ENCODE results near the gene LY6G6C.

DNA sequence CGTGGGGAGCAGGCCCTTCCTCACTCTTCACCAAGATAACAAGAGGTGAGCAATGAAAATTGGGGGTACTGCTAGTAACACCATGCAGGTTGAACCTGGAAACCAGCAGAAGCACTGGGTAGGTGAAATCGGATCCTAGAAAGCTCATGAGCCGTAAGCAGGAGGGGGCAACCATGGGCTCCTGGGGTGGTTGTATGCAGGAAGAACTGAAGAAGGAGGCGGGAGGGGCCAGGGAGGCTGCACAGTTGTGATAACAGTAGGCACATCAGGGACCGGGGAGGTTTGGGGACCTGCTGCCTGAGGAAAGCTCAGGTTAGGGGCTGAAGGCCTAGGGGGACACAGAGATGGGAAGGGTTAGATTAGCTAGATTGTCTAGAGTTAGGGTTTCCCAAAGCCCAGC lies 35.1 kb downstream of the LY6G6C start:
- TF ChIP-seq, protein P1, sequence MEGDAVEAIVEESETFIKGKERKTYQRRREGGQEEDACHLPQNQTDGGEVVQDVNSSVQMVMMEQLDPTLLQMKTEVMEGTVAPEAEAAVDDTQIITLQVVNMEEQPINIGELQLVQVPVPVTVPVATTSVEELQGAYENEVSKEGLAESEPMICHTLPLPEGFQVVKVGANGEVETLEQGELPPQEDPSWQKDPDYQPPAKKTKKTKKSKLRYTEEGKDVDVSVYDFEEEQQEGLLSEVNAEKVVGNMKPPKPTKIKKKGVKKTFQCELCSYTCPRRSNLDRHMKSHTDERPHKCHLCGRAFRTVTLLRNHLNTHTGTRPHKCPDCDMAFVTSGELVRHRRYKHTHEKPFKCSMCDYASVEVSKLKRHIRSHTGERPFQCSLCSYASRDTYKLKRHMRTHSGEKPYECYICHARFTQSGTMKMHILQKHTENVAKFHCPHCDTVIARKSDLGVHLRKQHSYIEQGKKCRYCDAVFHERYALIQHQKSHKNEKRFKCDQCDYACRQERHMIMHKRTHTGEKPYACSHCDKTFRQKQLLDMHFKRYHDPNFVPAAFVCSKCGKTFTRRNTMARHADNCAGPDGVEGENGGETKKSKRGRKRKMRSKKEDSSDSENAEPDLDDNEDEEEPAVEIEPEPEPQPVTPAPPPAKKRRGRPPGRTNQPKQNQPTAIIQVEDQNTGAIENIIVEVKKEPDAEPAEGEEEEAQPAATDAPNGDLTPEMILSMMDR (conservative IDR thresholded peaks at IDR 0.05; ENCODE audit: low read depth, low read length): no peak
- no peak for TF ChIP-seq EZH2phosphoT487 (IDR thresholded peaks at IDR 0.05; ENCODE audit: borderline replicate concordance, low read length)
- no peak for TF ChIP-seq EZH2 (IDR thresholded peaks at IDR 0.05; ENCODE audit: low read length, unreplicated experiment)

All from PC-3 (cell line).